GM18505 (cell line): Measurements from ENCODE around the gene FBXO48.

Experiments
- ATAC-seq: cut with Tn5 transposase; IDR thresholded peaks from one replicate; pipeline ENCODE4 v1.9.1; 2021; ENCODE audit not compliant: unreplicated experiment
- POLR2A ChIP-seq: IDR thresholded peaks from 4 replicates; pipeline ENCODE4 v1.6.1; 2011; ENCODE audit warnings: borderline replicate concordance; ENCODE audit not compliant: insufficient read depth, insufficient read length; ENCODE audit errors: extremely low read depth

The FBXO48 gene

DNA sequence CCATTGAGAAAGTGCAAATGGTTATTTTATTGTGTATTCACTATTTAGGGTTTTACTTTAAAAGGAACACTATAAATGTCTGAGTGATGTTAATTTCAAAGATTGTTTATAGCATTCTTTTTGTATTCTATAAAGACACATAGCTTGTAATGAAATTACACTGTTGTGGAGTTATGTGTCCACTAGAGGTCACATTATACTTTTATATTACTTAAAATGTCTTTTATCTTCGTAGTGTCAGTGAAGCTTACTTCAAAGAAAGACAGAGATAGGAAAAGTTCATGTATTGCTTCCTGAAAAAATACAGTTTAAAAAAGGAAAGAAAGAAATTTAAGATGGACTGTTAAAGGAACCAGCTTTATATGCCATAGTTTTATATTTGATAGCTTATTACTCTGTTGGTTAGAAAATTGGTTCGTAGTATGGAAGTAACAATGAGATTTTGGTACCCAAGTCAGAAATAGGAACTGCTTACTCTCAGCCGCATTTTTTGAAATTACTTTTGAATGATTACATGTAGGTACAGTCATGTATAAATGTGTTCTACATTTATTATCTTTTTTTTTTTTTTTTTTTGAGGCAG is 20.8 kb upstream of the FBXO48 start:
- ATAC-seq, result no peak
- TF ChIP-seq POLR2A, result no peak

DNA sequence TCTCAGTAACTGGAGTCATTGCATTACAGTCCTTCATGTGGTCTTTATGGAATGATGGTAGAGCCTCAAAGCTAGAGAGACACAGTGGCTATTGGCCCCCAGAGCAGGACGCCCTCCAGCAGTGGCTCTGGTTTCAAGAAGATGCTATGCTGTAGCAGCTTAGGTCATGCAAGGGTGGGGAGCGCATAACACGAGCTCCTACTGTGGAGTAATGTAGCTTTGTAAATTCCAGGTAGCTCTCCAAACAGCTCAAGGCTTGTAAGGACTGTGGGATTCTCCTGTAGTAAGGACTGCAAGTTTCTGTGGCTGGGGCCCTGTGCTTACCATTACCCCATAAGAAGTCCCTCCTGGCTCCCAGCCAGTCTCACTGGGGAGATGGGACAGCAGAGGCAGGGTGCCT is 15.9 kb upstream of the FBXO48 start:
- TF ChIP-seq POLR2A, result no peak
- ATAC-seq, result no peak

DNA sequence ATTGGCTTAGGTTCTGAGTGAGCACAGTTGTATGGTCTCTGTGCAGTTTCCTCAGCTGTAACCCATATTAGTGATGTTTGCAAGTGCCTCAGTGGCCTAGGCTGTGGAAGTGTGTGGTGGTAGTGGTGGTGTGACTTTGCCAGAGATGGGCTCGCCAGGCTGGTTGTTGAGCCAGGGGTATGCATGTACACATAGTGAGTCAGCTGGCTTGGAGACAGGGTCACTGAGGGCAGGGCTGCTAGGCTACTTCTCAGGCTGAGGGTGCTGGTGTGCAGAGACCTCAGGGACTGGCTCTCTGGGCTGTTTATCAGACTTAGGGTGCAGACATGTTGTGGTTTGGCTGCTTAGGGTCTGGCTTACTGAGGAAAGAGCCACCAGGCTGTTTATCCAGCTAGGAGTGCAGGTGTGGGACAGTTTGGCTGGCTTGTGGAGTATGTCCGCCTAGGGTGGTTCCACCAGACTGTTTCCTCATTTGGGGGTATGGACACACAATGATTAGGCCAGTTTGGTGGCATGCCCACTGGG is 15.3 kb upstream of the FBXO48 start:
- no peak for TF ChIP-seq POLR2A
- ATAC-seq, result no peak

DNA sequence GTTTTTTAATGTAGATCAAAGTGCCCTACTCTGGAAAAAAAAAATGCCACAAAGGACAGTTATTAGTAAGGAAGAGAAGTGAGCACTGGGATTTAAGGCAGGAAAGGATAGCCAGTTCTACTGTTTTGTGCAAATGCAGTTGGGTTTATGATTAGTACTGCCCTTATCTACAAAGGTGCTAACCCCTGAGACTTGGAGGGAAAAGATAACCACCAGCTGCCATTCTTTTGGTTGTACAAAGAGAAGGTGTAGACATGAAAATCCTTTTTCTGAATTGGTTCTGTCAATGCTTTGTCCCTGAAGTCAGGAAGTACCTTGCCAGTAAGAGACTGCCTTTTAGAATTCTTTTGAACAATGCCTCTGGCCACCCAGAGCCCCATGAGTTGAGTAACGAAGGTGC is 11.6 kb upstream of the FBXO48 start:
- TF ChIP-seq POLR2A, result no peak
- no peak for ATAC-seq

DNA sequence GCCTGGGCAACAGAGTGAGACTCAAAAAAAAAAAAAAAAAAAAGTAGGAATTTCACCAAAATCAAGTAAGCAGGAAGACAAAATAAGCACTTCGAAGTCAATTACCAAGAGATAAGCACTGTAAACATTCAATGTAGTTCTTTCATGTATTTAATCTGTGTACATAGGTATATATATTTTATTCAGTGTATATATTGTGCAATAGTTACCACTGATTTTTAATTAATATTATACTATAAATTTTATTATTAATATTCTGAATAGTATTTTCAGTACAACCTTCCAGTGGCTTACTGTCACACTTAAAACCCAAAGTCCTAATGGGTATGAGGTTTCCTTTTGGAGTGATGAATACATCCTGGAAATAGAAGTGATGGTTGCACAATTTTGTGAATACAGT is 9.4 kb upstream of the FBXO48 start:
- no peak for TF ChIP-seq POLR2A
- ATAC-seq, result no peak

DNA sequence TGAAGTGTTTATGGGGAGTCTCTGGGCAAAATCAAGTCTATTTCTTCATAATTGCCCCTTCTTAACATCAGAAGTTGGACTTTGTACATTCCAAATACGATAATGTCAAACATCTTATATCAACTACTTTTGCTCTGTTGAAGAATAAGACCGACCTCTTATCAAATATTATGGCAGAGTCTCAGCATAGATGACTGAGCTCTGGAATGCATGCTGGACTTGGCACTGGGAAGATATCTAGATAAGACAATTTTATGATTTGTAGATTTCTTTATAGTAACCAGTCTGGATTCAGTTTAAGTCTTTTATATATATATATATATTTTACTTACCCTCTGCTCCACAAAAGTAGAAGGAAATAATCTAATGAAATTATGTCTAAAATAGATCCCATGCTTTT is 8.5 kb upstream of the FBXO48 start:
- TF ChIP-seq POLR2A, result no peak
- ATAC-seq, result no peak

DNA sequence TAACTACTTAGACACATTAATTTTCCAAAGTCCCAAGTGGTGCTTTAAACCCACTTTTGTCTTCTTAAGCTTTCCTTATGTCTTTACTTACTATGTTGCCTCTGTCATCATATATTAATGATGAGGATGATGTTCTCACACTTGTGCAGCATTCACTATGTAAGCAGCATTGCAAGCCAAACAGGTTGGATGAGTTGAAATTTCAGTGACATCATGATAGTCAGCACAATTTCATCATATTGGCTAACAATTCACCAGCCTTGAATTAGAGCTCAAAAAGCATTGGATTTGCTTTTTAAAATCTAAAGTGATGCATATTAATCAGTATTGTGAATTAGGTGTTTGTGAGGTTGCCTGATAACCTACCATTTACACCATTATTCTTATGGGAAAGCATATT is 8.0 kb upstream of the FBXO48 start:
- no peak for TF ChIP-seq POLR2A
- ATAC-seq, result no peak

DNA sequence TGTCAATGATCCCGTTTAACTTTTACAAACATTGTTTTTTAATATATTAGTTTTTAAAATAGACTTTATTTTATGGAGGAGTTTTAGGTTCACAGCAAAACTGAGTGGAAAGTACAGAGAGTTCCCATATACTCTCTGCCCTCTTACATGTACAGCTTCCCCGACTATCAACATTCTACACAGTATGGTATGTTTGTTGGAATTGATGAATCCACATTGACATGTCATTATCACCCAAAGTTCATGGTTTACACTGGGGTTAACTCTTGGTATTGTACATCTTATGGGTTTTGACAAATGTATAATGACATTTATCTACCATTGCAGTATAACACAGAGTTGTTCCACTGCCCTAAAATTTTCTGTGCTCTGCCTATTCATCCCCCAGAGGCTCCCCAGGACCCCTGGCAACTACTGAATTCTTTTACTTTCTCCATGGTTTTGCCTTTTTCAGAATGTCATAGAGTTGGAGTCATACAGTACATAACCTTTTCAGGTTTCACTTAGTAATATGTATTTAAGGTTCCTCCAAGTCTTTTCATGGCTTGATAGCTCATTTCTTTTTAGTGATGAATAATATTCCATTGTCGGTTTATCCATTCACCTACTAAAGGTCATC is 5.8 kb upstream of the FBXO48 start:
- no peak for ATAC-seq
- no peak for TF ChIP-seq POLR2A

DNA sequence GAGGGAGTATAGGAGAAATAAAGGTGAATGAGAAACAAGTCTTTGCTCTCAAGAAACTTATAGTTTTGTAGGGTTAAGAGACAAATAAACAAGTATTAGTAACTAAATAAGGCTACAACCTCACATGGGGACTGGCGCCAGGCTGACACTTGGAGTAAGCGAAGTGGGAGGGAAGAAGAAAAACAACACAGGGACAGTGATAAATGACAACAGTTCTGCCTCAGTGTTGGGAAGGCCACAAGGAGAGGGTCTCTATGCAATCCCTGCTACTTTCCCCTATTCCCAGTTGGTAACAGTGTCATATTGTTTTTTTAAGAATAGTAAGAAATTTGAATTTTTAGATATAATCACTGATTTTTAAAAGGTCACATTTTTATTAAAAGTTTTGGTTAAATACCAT is 4.3 kb upstream of the FBXO48 start:
- TF ChIP-seq POLR2A, result no peak
- ATAC-seq, result no peak

DNA sequence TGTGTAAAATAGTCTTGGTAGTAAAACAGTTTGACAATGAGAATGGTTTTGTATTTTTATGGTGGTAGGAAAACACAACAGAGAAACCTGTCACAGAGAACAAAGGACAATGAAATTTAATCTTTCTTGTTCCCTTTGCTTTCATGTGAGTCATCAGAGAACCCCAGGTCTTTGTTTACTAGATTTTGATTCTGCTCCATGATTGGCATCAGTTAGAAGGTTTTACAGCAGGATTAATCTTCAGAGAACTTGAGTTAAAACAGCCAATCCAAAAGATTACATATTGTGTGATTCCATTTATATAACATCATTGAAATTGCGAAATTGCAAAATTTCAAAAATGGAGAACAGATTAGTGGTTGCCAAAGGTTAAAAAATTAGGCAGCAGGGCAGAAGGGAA is 2.8 kb upstream of the FBXO48 start:
- ATAC-seq, result no peak
- no peak for TF ChIP-seq POLR2A

DNA sequence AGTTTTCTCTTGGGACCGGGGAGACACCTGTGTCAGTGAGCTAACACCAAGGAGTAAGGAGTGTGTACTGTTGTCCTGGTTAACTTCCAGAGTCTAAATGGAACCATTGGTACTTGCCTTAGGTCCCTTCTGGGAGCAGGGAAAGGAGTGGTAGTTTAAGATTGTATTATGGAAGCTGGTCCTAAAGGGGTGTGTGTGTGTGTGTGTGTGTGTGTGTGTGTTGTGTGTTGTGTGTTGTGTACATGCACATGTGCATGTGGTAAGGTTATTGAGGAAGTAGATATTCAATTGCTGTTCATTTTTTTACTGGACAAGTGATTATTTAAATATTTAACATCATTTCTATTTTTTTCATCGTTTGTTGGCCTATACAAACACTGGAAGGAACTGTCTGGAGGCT is 1.7 kb upstream of the FBXO48 start:
- ATAC-seq, result no peak
- TF ChIP-seq POLR2A, result no peak

DNA sequence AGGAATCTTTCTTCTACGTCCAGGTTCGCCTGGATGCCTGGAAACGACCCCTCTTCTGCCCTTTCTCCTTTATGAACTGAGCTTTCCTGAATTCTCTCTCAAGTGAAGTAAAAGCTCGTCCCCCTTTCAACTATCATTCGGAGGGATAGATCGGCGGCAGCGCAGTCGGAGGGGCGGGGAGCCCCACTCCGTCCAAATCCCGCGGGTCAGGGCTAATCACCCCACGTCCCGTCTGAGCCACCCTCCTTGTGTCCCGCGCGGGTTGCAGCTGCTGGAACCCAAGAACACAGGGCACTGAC is 367 bp downstream of the FBXO48 start:
- no peak for ATAC-seq

DNA sequence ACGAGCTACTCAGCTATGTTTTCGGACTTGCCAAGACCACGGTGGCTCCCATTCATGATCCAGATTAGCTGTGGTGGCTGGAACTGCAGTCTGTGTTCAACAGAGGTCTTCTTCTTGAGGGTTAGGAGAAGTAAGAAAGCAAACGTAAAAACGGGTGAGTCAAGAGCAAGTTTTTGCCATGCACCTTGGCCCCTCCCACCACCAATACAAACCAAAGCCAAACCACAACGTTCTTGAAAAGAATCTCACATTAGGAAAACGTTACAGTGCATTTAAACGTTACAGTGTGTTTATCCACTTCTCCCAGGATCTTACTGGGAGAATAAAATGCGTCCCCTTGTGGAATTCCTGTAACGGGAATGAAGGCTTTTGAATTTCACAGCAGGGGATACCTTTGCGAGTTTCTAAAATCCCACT is 725 bp downstream of the FBXO48 start:
- TF ChIP-seq POLR2A, result no peak
- ATAC-seq, result no peak

More for the DNA sequence above, 367 bp downstream of the FBXO48 start:
- TF ChIP-seq POLR2A, result no peak

DNA sequence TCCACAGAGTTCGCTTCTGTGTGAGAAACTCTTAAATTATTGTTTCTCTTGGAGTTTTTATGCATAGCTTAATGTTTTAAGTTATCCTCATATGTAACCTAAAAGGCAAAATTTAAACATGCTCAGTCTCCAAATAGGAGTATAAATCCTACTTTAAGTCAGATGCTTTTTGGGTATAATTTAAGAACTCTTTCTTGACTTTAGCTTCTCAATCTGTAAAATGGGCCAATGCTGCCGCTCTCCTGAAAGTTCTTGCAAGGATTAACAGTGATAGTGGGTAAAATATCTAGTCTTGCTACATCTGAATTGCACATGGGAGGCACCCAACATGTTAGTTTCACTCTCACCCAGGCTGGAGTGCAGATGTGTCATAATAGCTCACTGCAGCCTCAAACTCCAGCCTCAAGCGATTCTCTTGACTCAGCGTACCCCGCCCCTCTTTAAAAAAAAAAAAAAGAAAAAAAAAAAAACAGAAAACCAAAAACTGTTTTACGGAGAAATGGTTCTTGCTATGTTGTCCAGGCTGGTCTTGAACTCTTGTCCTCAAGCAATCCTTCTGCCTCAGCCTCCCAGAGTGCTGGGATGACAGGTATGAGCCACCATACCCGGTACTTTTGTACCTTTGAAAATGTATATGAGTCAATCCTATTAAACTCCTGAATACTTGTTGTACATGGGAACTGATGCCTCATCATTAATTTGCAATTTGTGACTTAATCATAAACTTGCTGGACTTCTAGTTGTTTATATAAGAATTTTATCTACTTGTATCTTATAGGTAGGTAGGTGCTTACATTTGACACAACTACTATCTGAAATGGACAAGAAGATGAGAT is 1.8 kb downstream of the FBXO48 start:
- TF ChIP-seq POLR2A, result no peak
- no peak for ATAC-seq
